Smooth muscle cell (in vitro differentiated cells): ENCODE data around the gene ELMO1. TPM values are rescaled to one million over a fixed set of nuclear protein-coding genes. Genes with fewer than 3 reads are reported as not detected.

ENCODE experiments used
- DNase-seq: peaks from one replicate; lab custom pipeline; 2025; ENCODE audit not compliant: unreplicated experiment; lab: John Stamatoyannopoulos, UW
- H2AFZ ChIP-seq: fragments of 200-600 bp; sonication (generic); 2 replicates; pipeline ENCODE4 v1.6.0; 2016; ENCODE audit warnings: antibody characterized with exemption, low read depth, mild to moderate bottlenecking
- H3F3A ChIP-seq: fragments of 200-600 bp; sonication (generic); 2 replicates; pipeline ENCODE4 v1.6.0; 2017; ENCODE audit warnings: antibody characterized with exemption, low read depth
- H3K27ac ChIP-seq: fragments of 200-600 bp; sonication (generic); 2 replicates; pipeline ENCODE4 v1.5.1; 2016; ENCODE audit warnings: low read depth, mild to moderate bottlenecking
- H3K27me3 ChIP-seq: fragments of 200-600 bp; sonication (generic); 2 replicates; pipeline ENCODE4 v1.6.1; 2016; ENCODE audit warnings: low read depth, mild to moderate bottlenecking
- H3K36me3 ChIP-seq: fragments of 200-600 bp; sonication (generic); 2 replicates; pipeline ENCODE4 v1.5.1; 2016; ENCODE audit warnings: low read depth
- H3K4me1 ChIP-seq: fragments of 200-600 bp; sonication (generic); 2 replicates; pipeline ENCODE4 v1.5.1; 2016; ENCODE audit warnings: low read depth
- H3K4me2 ChIP-seq: fragments of 200-600 bp; sonication (generic); 2 replicates; pipeline ENCODE4 v1.6.0; 2016; ENCODE audit warnings: mild to moderate bottlenecking
- H3K4me3 ChIP-seq: fragments of 200-600 bp; sonication (generic); 2 replicates; pipeline ENCODE4 v1.5.1; 2016; ENCODE audit warnings: mild to moderate bottlenecking
- H3K79me2 ChIP-seq: fragments of 200-600 bp; sonication (generic); 2 replicates; pipeline ENCODE4 v1.6.0; 2016; ENCODE audit warnings: low read depth, mild to moderate bottlenecking
- H3K9ac ChIP-seq: fragments of 200-600 bp; sonication (generic); 2 replicates; pipeline ENCODE4 v1.6.0; 2016; ENCODE audit warnings: low read depth
- H3K9me3 ChIP-seq: fragments of 200-600 bp; sonication (generic); replicated peaks from 2 replicates; pipeline ENCODE4 v1.5.1; 2016; ENCODE audit warnings: low read depth
- H4K20me1 ChIP-seq: fragments of 200-600 bp; sonication (generic); 2 replicates; pipeline ENCODE4 v1.6.0; 2016; ENCODE audit warnings: low read depth
- WGBS: methylation state at CpG from one replicate; pipeline ENCODE4 v1.1.7; 2016; ENCODE audit warnings: low lambda C conversion rate; 5-methylcytosine and 5-hydroxymethylcytosine counted together
- polyA plus RNA-seq: library from polyadenylated mRNA; unstranded; fragments of >200 nt; fragmentation: Nextera tagmentation; extraction: Ambion mirVana; gene quantifications from 2 replicates; pipeline ENCODE4 v1.2.1, GENCODE V29; 2016
- total RNA-seq: library from RNA; depleted of rRNA; stranded (reverse); fragments of >200 nt; gene quantifications from 2 replicates; pipeline ENCODE4 v1.2.3, GENCODE V29; 2014
- TF ChIP-seq, protein P1 (sequence below): fragments of 200-600 bp; sonication (generic); IDR thresholded peaks from 2 replicates; pipeline ENCODE4 v1.5.1; 2017; ENCODE audit warnings: borderline replicate concordance, mild to moderate bottlenecking, antibody characterized with exemption; ENCODE audit not compliant: insufficient read depth, poor library complexity, severe bottlenecking

Gene ELMO1
- total and polyA plus RNA-seq, 2 experiments from 2014 or later = 8.2 to 36.0 TPM

DNA sequence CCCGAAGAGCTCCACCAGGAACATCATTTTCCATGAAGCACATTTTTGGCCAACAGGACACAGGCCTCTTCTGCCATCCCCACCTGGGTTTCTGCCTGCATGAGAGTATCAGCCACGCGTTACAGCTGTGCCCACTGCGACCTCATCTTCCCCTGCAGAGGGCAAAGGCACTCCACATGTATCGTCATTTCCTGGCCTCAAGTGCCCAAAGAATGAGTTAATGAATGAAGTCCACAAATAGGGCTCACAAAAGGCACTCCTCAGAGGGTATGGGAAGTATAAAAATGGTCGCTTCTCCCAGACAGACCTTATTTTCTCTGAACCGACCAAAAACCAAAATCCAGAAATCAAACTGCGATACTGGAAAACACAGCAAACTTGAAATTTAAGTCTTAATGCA is 18.5 kb downstream of the ELMO1 start:
- no peak overlapping the region for H3K4me2 ChIP-seq
- no peak overlapping the region for H3K4me3 ChIP-seq
- no peaks in the 10 kb centered on the region for H4K20me1 ChIP-seq
- no peak overlapping the region for H3K9ac ChIP-seq
- TF ChIP-seq, protein P1, sequence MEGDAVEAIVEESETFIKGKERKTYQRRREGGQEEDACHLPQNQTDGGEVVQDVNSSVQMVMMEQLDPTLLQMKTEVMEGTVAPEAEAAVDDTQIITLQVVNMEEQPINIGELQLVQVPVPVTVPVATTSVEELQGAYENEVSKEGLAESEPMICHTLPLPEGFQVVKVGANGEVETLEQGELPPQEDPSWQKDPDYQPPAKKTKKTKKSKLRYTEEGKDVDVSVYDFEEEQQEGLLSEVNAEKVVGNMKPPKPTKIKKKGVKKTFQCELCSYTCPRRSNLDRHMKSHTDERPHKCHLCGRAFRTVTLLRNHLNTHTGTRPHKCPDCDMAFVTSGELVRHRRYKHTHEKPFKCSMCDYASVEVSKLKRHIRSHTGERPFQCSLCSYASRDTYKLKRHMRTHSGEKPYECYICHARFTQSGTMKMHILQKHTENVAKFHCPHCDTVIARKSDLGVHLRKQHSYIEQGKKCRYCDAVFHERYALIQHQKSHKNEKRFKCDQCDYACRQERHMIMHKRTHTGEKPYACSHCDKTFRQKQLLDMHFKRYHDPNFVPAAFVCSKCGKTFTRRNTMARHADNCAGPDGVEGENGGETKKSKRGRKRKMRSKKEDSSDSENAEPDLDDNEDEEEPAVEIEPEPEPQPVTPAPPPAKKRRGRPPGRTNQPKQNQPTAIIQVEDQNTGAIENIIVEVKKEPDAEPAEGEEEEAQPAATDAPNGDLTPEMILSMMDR = no peak
- no peaks in the 10 kb centered on the region for H3K36me3 ChIP-seq
- 98% methylated on average over 8 of the region's 8 CpGs for WGBS
- no peaks in the 10 kb centered on the region for H3K27me3 ChIP-seq
- H3K79me2 ChIP-seq = no peaks in the 10 kb centered on the region
- H3K27ac ChIP-seq = no peak overlapping the region
- H3K4me1 ChIP-seq = no peaks in the 10 kb centered on the region
- no peaks in the 10 kb centered on the region for H3F3A ChIP-seq
- DNase-seq = no peak
- no peaks in the 10 kb centered on the region for H3K9me3 ChIP-seq
- no peak overlapping the region for H2AFZ ChIP-seq

DNA sequence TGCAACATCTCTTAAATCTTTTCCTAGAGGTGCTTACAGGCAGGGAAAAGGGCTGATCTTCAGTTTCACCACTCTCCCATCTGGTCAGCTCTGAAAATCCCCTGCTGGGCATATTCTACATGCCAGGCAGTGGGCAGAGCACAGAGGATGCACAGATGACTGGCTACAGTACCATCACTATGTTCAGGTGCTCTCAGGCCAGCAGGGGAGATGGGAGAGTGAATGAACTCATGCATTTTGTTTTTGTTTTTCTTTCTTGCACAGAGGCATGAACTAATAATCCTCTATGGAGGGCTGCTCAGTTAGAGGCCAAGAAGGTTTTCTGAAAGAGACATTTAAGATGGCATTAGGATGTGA is 19.3 kb downstream of the ELMO1 start:
- no peaks in the 10 kb centered on the region for H3F3A ChIP-seq
- no peak for DNase-seq
- no peaks in the 10 kb centered on the region for H3K79me2 ChIP-seq
- no peaks in the 10 kb centered on the region for H3K9me3 ChIP-seq
- H3K36me3 ChIP-seq = no peaks in the 10 kb centered on the region
- TF ChIP-seq, protein P1 = no peak
- H3K4me3 ChIP-seq = no peak overlapping the region
- H3K4me1 ChIP-seq = no peaks in the 10 kb centered on the region
- no peaks in the 10 kb centered on the region for H3K27me3 ChIP-seq
- no peak overlapping the region for H3K4me2 ChIP-seq
- no peak overlapping the region for H2AFZ ChIP-seq
- no peaks in the 10 kb centered on the region for H4K20me1 ChIP-seq
- no peak overlapping the region for H3K27ac ChIP-seq
- H3K9ac ChIP-seq = no peak overlapping the region

DNA sequence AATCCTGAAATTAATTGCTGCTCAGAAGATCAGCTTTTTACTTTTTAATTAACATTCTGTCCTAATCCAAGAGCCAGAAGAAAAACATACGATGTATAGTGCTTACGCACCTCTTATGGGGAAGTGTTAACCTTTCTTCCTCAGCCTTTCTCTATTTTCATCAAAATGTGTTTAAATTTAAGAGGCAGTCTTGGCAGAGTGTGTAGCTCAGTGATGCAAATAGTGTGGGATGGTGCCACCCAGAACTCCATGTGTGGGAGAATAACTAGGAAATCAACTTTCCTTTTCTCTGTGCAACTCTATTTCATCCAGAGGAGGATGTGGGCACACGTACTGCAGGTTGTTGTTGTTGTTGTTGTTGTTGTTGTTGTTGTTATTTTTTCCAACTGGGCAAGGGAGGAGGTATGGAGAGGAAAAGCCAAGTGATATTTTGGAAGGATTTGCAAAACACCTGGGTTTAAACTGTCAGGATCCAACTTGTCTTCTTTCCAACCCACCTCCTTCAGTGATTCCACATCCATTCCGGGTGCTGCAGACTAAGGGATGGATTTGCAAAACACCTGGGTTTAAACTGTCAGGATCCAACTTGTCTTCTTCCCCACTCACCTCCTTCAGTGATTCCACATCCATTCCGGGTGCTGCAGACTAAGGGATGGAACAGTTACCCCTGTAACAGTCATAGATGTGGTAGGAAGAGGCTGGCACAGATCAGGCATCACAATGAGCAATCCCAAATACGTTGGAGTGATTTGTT is 19.8 kb downstream of the ELMO1 start:
- no peaks in the 10 kb centered on the region for H3K4me1 ChIP-seq
- no peaks in the 10 kb centered on the region for H3F3A ChIP-seq
- H3K36me3 ChIP-seq = no peaks in the 10 kb centered on the region
- no peaks in the 10 kb centered on the region for H4K20me1 ChIP-seq
- no peak overlapping the region for H2AFZ ChIP-seq
- DNase-seq = no peak
- H3K4me3 ChIP-seq = no peak overlapping the region
- TF ChIP-seq, protein P1 = no peak
- no peak overlapping the region for H3K9ac ChIP-seq
- 93% methylated on average over 6 of the region's 6 CpGs for WGBS
- no peaks in the 10 kb centered on the region for H3K79me2 ChIP-seq
- no peaks in the 10 kb centered on the region for H3K27me3 ChIP-seq
- H3K9me3 ChIP-seq = no peaks in the 10 kb centered on the region
- H3K4me2 ChIP-seq = no peak overlapping the region
- no peak overlapping the region for H3K27ac ChIP-seq
